Endothelial cell (in vitro differentiated cells): Measurements from ENCODE around the gene EML1. TPM values are rescaled to one million over a fixed set of nuclear protein-coding genes. Genes with fewer than 3 reads are reported as not detected.

Experiments
- DNase-seq: peaks from one replicate; pipeline ENCODE4 v3.0.0; 2021; ENCODE audit warnings: low spot score
- H3K27ac Mint-ChIP-seq: one replicate; pipeline ENCODE4 v1.8.0; 2021; ENCODE audit warnings: mixed read lengths, inconsistent platforms; ENCODE audit not compliant: unreplicated experiment
- H3K27me3 Mint-ChIP-seq: one replicate; pipeline ENCODE4 v1.8.0; 2021; ENCODE audit warnings: mild to moderate bottlenecking, moderate library complexity, mixed read lengths, inconsistent platforms; ENCODE audit not compliant: unreplicated experiment
- H3K36me3 Mint-ChIP-seq: one replicate; pipeline ENCODE4 v1.8.0; 2021; ENCODE audit warnings: mild to moderate bottlenecking, low read depth, mixed read lengths, inconsistent platforms; ENCODE audit not compliant: unreplicated experiment
- H3K4me1 Mint-ChIP-seq: one replicate; pipeline ENCODE4 v1.8.0; 2021; ENCODE audit warnings: mild to moderate bottlenecking, mixed read lengths, inconsistent platforms; ENCODE audit not compliant: unreplicated experiment
- H3K4me3 Mint-ChIP-seq: one replicate; pipeline ENCODE4 v1.8.0; 2021; ENCODE audit warnings: mild to moderate bottlenecking, mixed read lengths, inconsistent platforms; ENCODE audit not compliant: unreplicated experiment
- H3K9me3 Mint-ChIP-seq: one replicate; pipeline ENCODE4 v1.8.0; 2021; ENCODE audit warnings: mixed read lengths, inconsistent platforms; ENCODE audit not compliant: unreplicated experiment
- CTCF ChIP-seq: fragments of 200-600 bp; sonication (generic); IDR thresholded peaks from one replicate; pipeline ENCODE4 v1.5.0; 2021; ENCODE audit warnings: antibody characterized with exemption; ENCODE audit not compliant: unreplicated experiment
- total RNA-seq: library from RNA; stranded (reverse); fragmentation: NEBNext Ultra II Directional; extraction: Animal tissue kit (Norgen Biotek cat#: 25700); gene quantifications from one replicate; pipeline ENCODE4 v1.2.1, GENCODE V29; 2021; ENCODE audit not compliant: unreplicated experiment

Gene EML1
- total RNA-seq, 1 donor from 2014 or later: 10.0 TPM

DNA sequence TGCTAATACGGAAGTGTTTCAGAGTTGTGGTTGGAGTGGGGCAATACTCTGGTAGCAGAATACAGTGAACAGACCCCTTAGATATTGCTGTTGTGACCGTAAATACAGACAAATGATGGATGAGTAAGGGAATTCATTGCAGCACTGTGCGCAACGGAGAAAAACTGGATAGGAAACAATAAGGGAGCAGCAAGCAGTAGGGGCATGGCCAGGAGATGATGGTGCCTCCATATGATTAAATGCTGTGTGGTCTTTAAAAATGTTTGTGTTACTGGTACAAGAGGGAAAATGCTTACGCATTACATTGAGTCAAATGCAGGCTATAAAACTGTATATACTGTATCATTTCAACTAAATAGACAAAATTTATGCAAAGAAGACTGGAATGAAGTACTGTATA, 61.6 kb downstream of the EML1 start:
- H3K36me3 Mint-ChIP-seq: no peaks in the 10 kb centered on the region
- no peaks in the 10 kb centered on the region for H3K4me1 Mint-ChIP-seq
- no peak overlapping the region for H3K27ac Mint-ChIP-seq
- no peaks in the 10 kb centered on the region for H3K9me3 Mint-ChIP-seq
- no peaks in the 10 kb centered on the region for H3K27me3 Mint-ChIP-seq
- TF ChIP-seq CTCF: no peak
- H3K4me3 Mint-ChIP-seq: no peak overlapping the region
- no peak for DNase-seq

DNA sequence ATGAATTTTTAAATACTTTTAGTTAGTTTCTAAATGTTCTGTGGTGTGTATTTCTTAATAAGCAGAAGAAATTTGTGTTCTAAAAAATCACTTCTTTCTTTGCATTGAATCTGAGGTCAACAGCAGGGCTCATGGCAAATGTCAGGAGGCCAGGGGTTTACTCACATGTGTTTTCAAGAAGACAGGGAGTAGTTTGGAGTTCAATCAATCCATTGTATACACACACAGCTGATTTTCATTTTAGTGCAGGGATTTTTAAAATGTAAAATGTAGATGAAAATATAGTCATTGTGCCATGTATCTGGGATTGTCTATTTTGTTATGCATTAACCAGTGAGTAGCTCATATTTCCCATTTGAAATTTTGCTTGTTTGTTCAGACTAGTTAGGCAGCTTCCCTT, 62.1 kb downstream of the EML1 start:
- TF ChIP-seq CTCF: no peak
- H3K27ac Mint-ChIP-seq: no peak overlapping the region
- H3K4me1 Mint-ChIP-seq: no peaks in the 10 kb centered on the region
- no peak overlapping the region for H3K4me3 Mint-ChIP-seq
- no peaks in the 10 kb centered on the region for H3K9me3 Mint-ChIP-seq
- no peak for DNase-seq
- H3K36me3 Mint-ChIP-seq: no peaks in the 10 kb centered on the region
- no peaks in the 10 kb centered on the region for H3K27me3 Mint-ChIP-seq

GRCh38 chr14:99857551-99857950, 64.3 kb downstream of the EML1 start:
- Mint-ChIP-seq H3K9me3 (no peaks in the 10 kb centered on the region), H3K4me1 (no peaks in the 10 kb centered on the region), H3K27me3 (no peaks in the 10 kb centered on the region), H3K4me3 (no peak overlapping the region), H3K27ac (no peak overlapping the region), H3K36me3 (no peaks in the 10 kb centered on the region)
- TF ChIP-seq CTCF: no peak
- DNase-seq: no peak

- DNase-seq: no peak
- no peak for TF ChIP-seq CTCF
- H3K9me3 Mint-ChIP-seq: no peaks in the 10 kb centered on the region
- no peak overlapping the region for H3K4me3 Mint-ChIP-seq
- H3K27me3 Mint-ChIP-seq: no peaks in the 10 kb centered on the region
- no peaks in the 10 kb centered on the region for H3K36me3 Mint-ChIP-seq
- no peak overlapping the region for H3K27ac Mint-ChIP-seq
- H3K4me1 Mint-ChIP-seq: no peaks in the 10 kb centered on the region
These were observed 67.0 kb downstream of the EML1 start for GRCh38 chr14:99860219-99860618.

DNA sequence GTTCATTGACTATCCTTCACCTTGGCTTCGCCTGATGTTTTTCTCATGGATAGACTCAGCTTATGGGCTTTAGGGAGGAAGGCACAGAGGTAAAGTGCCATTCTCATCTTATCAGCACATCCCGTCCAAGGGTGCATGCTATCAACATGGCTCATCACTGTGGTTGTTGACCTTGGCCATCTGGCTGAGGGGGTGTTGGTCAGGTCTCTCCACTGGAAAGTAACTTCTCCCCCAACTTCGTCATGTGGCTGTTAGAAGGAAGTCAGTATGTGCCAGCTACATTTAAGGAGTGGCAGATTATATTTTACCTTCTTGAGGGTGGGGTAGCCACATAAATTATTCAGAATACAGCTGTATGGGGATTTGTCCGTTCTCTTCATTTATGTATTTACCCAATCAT, 68.9 kb downstream of the EML1 start:
- H3K27ac Mint-ChIP-seq: no peak overlapping the region
- no peaks in the 10 kb centered on the region for H3K4me1 Mint-ChIP-seq
- H3K4me3 Mint-ChIP-seq: no peak overlapping the region
- H3K27me3 Mint-ChIP-seq: no peaks in the 10 kb centered on the region
- DNase-seq: no peak
- no peaks in the 10 kb centered on the region for H3K36me3 Mint-ChIP-seq
- H3K9me3 Mint-ChIP-seq: no peaks in the 10 kb centered on the region
- no peak for TF ChIP-seq CTCF
